ENCODE data around the gene COX8A.

The COX8A gene

DNA sequence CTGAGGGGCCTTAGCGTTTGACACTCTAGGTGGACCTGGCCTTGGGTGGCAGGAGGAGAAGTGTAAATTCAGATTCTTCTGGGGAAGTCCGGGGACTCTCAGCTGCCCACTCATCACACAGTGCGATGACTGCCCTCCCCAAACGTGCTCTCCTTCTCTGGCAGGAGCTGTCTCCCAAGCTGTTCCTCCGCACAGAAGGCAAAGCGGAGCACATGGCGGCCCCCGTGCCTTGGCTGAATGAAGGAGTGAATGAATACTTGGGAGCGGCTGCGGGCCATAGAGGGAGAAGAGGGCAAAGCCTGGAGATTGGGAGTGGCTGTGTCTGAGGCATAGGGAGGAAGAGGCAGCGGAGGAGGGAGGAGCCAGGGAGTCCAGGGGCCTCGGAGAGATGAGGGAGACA lies 42.5 kb upstream of the COX8A start:
- no peaks in the 10 kb centered on the region for H3K36me3 ChIP-seq (replicated peaks; ENCODE audit: insufficient read depth, low read length)
- no peak overlapping the region for H3K4me3 ChIP-seq (ENCODE audit: low read length)
- no peaks in the 10 kb centered on the region for H3K9me2 ChIP-seq (replicated peaks; ENCODE audit: insufficient read depth, low read length)
- DNase-seq: no peak
- no peaks in the 10 kb centered on the region for H3F3A ChIP-seq (ENCODE audit: insufficient read depth, low read length)
- H4K20me1 ChIP-seq (ENCODE audit: insufficient read depth, low read length): no peaks in the 10 kb centered on the region
- H3K4me1 ChIP-seq (ENCODE audit: low read length): no peaks in the 10 kb centered on the region
- H3K27ac ChIP-seq (ENCODE audit: low read length): no peak overlapping the region
- no peak for TF ChIP-seq EZH2 (optimal IDR thresholded peaks at IDR 0.05; ENCODE audit: low read depth, low read length)
- TF ChIP-seq, protein P1, sequence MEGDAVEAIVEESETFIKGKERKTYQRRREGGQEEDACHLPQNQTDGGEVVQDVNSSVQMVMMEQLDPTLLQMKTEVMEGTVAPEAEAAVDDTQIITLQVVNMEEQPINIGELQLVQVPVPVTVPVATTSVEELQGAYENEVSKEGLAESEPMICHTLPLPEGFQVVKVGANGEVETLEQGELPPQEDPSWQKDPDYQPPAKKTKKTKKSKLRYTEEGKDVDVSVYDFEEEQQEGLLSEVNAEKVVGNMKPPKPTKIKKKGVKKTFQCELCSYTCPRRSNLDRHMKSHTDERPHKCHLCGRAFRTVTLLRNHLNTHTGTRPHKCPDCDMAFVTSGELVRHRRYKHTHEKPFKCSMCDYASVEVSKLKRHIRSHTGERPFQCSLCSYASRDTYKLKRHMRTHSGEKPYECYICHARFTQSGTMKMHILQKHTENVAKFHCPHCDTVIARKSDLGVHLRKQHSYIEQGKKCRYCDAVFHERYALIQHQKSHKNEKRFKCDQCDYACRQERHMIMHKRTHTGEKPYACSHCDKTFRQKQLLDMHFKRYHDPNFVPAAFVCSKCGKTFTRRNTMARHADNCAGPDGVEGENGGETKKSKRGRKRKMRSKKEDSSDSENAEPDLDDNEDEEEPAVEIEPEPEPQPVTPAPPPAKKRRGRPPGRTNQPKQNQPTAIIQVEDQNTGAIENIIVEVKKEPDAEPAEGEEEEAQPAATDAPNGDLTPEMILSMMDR (IDR thresholded peaks at IDR 0.05; ENCODE audit: low read length): no peak
- no peak for TF ChIP-seq EZH2phosphoT487 (IDR thresholded peaks at IDR 0.05; ENCODE audit: low read length)
- peaks cover 11% of the 10 kb centered on the region; the same call in 1 of the 2 replicates for H3K27me3 ChIP-seq (replicated peaks; ENCODE audit: insufficient read depth, low read length)
- H3K9me3 ChIP-seq (replicated peaks; ENCODE audit: insufficient read depth, low read length): no peaks in the 10 kb centered on the region
- H3K9ac ChIP-seq (ENCODE audit: low read length): no peak overlapping the region
- no peak overlapping the region for H3K4me2 ChIP-seq (ENCODE audit: low read depth, low read length)
- no peak overlapping the region for H2AFZ ChIP-seq (ENCODE audit: low read length)
- no peaks in the 10 kb centered on the region for H3K79me2 ChIP-seq (ENCODE audit: low read length)

DNA sequence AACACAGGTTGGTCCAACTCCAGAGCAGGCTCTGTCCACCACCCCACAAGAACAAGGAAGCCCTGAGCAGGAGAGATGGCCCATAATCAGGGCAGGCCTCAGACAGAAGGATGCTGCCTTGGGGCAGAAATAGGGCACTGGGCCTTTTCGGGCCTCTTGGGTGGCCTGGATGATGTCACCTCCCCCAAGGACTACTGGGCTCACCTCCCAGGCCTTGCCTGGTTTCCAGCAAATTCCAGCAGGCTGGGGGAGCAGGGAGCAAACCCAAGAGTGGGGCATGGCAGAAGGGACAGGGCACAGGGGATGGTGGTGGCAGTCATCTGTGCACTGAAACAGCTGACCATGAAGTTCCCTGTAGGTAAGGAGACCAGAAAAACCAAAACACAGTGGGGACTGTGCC lies 41.0 kb upstream of the COX8A start:
- Histone ChIP-seq H3K4me3 (ENCODE audit: low read length) (no peak overlapping the region), H3K9me2 (replicated peaks; ENCODE audit: insufficient read depth, low read length) (no peaks in the 10 kb centered on the region), H3K9ac (ENCODE audit: low read length) (no peak overlapping the region), H2AFZ (ENCODE audit: low read length) (no peak overlapping the region), H3F3A (ENCODE audit: insufficient read depth, low read length) (peaks cover 6% of the 10 kb centered on the region; the same call in 1 of the 2 replicates), H3K27me3 (replicated peaks; ENCODE audit: insufficient read depth, low read length) (0 out of 2 replicates have a peak, but pooled peaks cover 6% of the 10 kb centered on the region), H3K79me2 (ENCODE audit: low read length) (no peaks in the 10 kb centered on the region), H3K4me1 (ENCODE audit: low read length) (0 out of 2 replicates have a peak, but pooled peaks cover 3% of the 10 kb centered on the region), H3K36me3 (replicated peaks; ENCODE audit: insufficient read depth, low read length) (no peaks in the 10 kb centered on the region), H3K9me3 (replicated peaks; ENCODE audit: insufficient read depth, low read length) (no peaks in the 10 kb centered on the region), H4K20me1 (ENCODE audit: insufficient read depth, low read length) (no peaks in the 10 kb centered on the region), H3K27ac (ENCODE audit: low read length) (no peak overlapping the region), H3K4me2 (ENCODE audit: low read depth, low read length) (no peak overlapping the region)
- TF ChIP-seq EZH2phosphoT487 (IDR thresholded peaks at IDR 0.05; ENCODE audit: low read length) (no peak), EZH2 (optimal IDR thresholded peaks at IDR 0.05; ENCODE audit: low read depth, low read length) (no peak)
- TF ChIP-seq, protein P1 (IDR thresholded peaks at IDR 0.05; ENCODE audit: low read length): no peak
- DNase-seq: no peak

DNA sequence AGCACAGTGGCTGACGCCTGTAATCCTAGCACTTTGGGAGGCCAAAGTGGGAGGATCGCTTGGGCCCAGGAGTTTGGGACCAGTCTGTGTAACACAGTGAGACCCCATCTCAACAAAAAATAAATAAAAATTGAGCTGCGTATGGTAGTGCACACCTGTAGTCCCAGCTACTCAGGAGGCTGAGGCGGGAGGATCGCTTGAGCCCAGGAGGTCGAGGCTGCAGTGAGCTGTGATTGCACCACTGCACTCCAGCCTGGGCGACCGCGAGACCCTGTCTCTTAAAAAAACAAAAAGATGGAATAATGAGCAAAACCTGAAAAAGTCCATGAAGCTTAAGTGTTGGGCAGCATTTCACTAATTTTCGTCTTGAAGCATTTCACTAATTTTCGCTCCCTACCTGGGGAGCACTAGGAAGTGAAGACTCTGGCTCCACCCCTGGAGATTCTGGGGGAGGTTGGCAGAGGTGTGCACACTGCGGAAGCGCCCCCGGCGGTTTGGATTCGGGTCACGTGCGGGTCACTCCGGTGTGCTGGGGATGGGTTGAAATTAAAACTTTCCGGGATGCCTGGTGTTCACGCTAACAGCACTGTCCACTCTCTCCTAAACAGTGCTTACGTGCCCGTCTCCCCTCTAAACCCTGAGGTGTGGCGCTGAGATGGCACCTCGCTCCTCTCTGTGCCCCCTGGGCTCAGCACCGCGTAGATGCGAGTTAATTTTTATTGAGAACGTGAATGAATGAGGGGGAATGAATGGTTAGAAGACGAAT lies 36.5 kb upstream of the COX8A start:
- Histone ChIP-seq H2AFZ (ENCODE audit: low read length) (peak overlapping the region; percentile 99), H3K79me2 (ENCODE audit: low read length) (peaks cover 39% of the 10 kb centered on the region), H3K9me3 (replicated peaks; ENCODE audit: insufficient read depth, low read length) (no peaks in the 10 kb centered on the region), H3K4me3 (ENCODE audit: low read length) (peak overlapping the region; percentile 94), H3K4me1 (ENCODE audit: low read length) (0 out of 2 replicates have a peak, but pooled peaks cover 7% of the 10 kb centered on the region), H4K20me1 (ENCODE audit: insufficient read depth, low read length) (no peaks in the 10 kb centered on the region), H3K27ac (ENCODE audit: low read length) (peak overlapping the region; percentile 65; the same call in 1 of the 2 replicates), H3K9me2 (replicated peaks; ENCODE audit: insufficient read depth, low read length) (no peaks in the 10 kb centered on the region), H3K4me2 (ENCODE audit: low read depth, low read length) (peak overlapping the region; percentile 100), H3K36me3 (replicated peaks; ENCODE audit: insufficient read depth, low read length) (no peaks in the 10 kb centered on the region), H3K27me3 (replicated peaks; ENCODE audit: insufficient read depth, low read length) (no peaks in the 10 kb centered on the region), H3F3A (ENCODE audit: insufficient read depth, low read length) (peaks cover 11% of the 10 kb centered on the region; the same call in 1 of the 2 replicates), H3K9ac (ENCODE audit: low read length) (peak overlapping the region; percentile 78)
- DNase-seq: peak; percentile 36
- TF ChIP-seq EZH2phosphoT487 (IDR thresholded peaks at IDR 0.05; ENCODE audit: low read length): no peak
- no peak for TF ChIP-seq EZH2 (optimal IDR thresholded peaks at IDR 0.05; ENCODE audit: low read depth, low read length)
- TF ChIP-seq, protein P1 (IDR thresholded peaks at IDR 0.05; ENCODE audit: low read length): no peak
